Endodermal cell (in vitro differentiated cells): ENCODE measurements around the gene TBC1D4. TPM values are rescaled to one million over a fixed set of nuclear protein-coding genes. Genes with fewer than 3 reads are reported as not detected.

ENCODE experiments used
- DNase-seq: peaks from one replicate; pipeline ENCODE4 v3.0.0-alpha.2; 2017
- H3K27ac ChIP-seq: 2 replicates; pipeline ENCODE4 v1.5.1; 2013; ENCODE audit warnings: mild to moderate bottlenecking, low read depth, low read length, moderate library complexity
- H3K27me3 ChIP-seq: 2 replicates; pipeline ENCODE4 v1.6.1; 2013; ENCODE audit warnings: mild to moderate bottlenecking, low read length, moderate library complexity; ENCODE audit not compliant: insufficient read depth, control insufficient read depth, poor library complexity, severe bottlenecking
- H3K36me3 ChIP-seq: 2 replicates; pipeline ENCODE4 v1.7.0; 2013; ENCODE audit warnings: mild to moderate bottlenecking, low read length, moderate library complexity; ENCODE audit not compliant: control insufficient read depth, insufficient read depth
- H3K4me1 ChIP-seq: one replicate; pipeline ENCODE4 v1.7.0; 2013; ENCODE audit warnings: low read length; ENCODE audit not compliant: control insufficient read depth, insufficient read depth
- H3K4me3 ChIP-seq: 2 replicates; pipeline ENCODE4 v1.5.1; 2013; ENCODE audit warnings: mild to moderate bottlenecking, low read length, moderate library complexity
- H3K9ac ChIP-seq: 2 replicates; pipeline ENCODE4 v1.6.1; 2013; ENCODE audit warnings: mild to moderate bottlenecking, low read length, moderate library complexity; ENCODE audit not compliant: poor library complexity, severe bottlenecking; ENCODE audit errors: extremely low read depth
- H3K9me3 ChIP-seq: 2 replicates; pipeline ENCODE4 v1.6.1; 2013; ENCODE audit warnings: mild to moderate bottlenecking, low read length, moderate library complexity; ENCODE audit not compliant: control insufficient read depth
- H3K27ac Mint-ChIP-seq: 2 replicates; pipeline ENCODE4 v1.8.0; 2020; ENCODE audit warnings: mixed read lengths
- H3K27me3 Mint-ChIP-seq: 2 replicates; pipeline ENCODE4 v1.8.0; 2021; ENCODE audit warnings: mild to moderate bottlenecking, mixed read lengths; ENCODE audit not compliant: insufficient read depth
- H3K36me3 Mint-ChIP-seq: 2 replicates; pipeline ENCODE4 v1.8.0; 2020; ENCODE audit warnings: low read depth, mixed read lengths
- H3K4me1 Mint-ChIP-seq: 2 replicates; pipeline ENCODE4 v1.8.0; 2020; ENCODE audit warnings: mixed read lengths
- H3K4me3 Mint-ChIP-seq: 2 replicates; pipeline ENCODE4 v1.8.0; 2020; ENCODE audit warnings: mild to moderate bottlenecking, moderate library complexity, mixed read lengths
- H3K9me3 Mint-ChIP-seq: 2 replicates; pipeline ENCODE4 v1.8.0; 2020; ENCODE audit warnings: mild to moderate bottlenecking, mixed read lengths
- CTCF ChIP-seq: fragments of 200-600 bp; sonication (generic); conservative IDR thresholded peaks from 2 replicates; pipeline ENCODE4 v1.5.0; 2021; ENCODE audit warnings: antibody characterized with exemption, mild to moderate bottlenecking
- WGBS, 2 experiments: methylation state at CpG; one replicate each; pipeline versions ENCODE4 v1.1.5 to v1.1.7; 2013; ENCODE audit warnings: missing lambda C conversion rate in 2 of 2, mixed read lengths in 1 of 2; ENCODE audit not compliant: insufficient coverage in 1 of 2, insufficient read length in 1 of 2; 5-methylcytosine and 5-hydroxymethylcytosine counted together
- total RNA-seq, 2 donors: library from RNA; stranded (reverse); fragmentation: NEBNext Ultra II Directional in 1 of 2; extraction: Animal tissue kit (Norgen Biotek cat#: 25700) in 1 of 2; gene quantifications; 2 replicates in 1 of 2; 3 replicates in 1 of 2; pipeline ENCODE4 v1.2.1, GENCODE V29; 2021

Gene TBC1D4
- total RNA-seq, 2 donors from 2014 or later = 3.2 to 4.7 TPM

GRCh38 chr13:75405976-75406703 is 75.8 kb downstream of the TBC1D4 start:
- Mint-ChIP-seq H3K4me1 (no peaks in the 10 kb centered on the region), H3K4me3 (no peak overlapping the region), H3K36me3 (no peaks in the 10 kb centered on the region), H3K27ac (no peak overlapping the region), H3K27me3 (no peaks in the 10 kb centered on the region), H3K9me3 (no peaks in the 10 kb centered on the region)
- H3K27ac ChIP-seq = peak overlapping the region; percentile 82
- H3K9ac ChIP-seq = no peak overlapping the region
- H3K9me3 ChIP-seq = no peaks in the 10 kb centered on the region
- TF ChIP-seq CTCF = no peak
- no peaks in the 10 kb centered on the region for H3K27me3 ChIP-seq
- no peaks in the 10 kb centered on the region for H3K36me3 ChIP-seq
- no peak overlapping the region for H3K4me3 ChIP-seq
- no peaks in the 10 kb centered on the region for H3K4me1 ChIP-seq
- DNase-seq = no peak
- WGBS, 2 experiments = 59 to 90% methylated on average over 4 to 6 of the region's 9 CpGs

- H3K9me3 Mint-ChIP-seq = no peaks in the 10 kb centered on the region
- no peak overlapping the region for H3K27ac ChIP-seq
- H3K4me3 ChIP-seq = no peak overlapping the region
- no peak overlapping the region for H3K9ac ChIP-seq
- no peaks in the 10 kb centered on the region for H3K36me3 ChIP-seq
- no peak overlapping the region for H3K4me3 Mint-ChIP-seq
- H3K36me3 Mint-ChIP-seq = no peaks in the 10 kb centered on the region
- no peaks in the 10 kb centered on the region for H3K4me1 ChIP-seq
- no peaks in the 10 kb centered on the region for H3K9me3 ChIP-seq
- no peak for TF ChIP-seq CTCF
- 88% methylated on average over 1 of the region's 1 CpG; no CpG with 5 or more reads in 1 of the 2 experiments for WGBS, 2 experiments
- DNase-seq = no peak
- no peak overlapping the region for H3K27ac Mint-ChIP-seq
- H3K4me1 Mint-ChIP-seq = no peaks in the 10 kb centered on the region
- no peaks in the 10 kb centered on the region for H3K27me3 Mint-ChIP-seq
- no peaks in the 10 kb centered on the region for H3K27me3 ChIP-seq
Observed at GRCh38 chr13:75404726-75405125, 77.2 kb downstream of the TBC1D4 start.

- Histone ChIP-seq H3K27me3 (no peaks in the 10 kb centered on the region), H3K9ac (no peak overlapping the region), H3K36me3 (no peaks in the 10 kb centered on the region), H3K27ac (no peak overlapping the region), H3K9me3 (no peaks in the 10 kb centered on the region), H3K4me1 (no peaks in the 10 kb centered on the region), H3K4me3 (no peak overlapping the region)
- TF ChIP-seq CTCF = no peak
- Mint-ChIP-seq H3K27me3 (no peaks in the 10 kb centered on the region), H3K4me1 (no peaks in the 10 kb centered on the region), H3K36me3 (no peaks in the 10 kb centered on the region), H3K27ac (no peak overlapping the region), H3K4me3 (no peak overlapping the region), H3K9me3 (peaks cover 5% of the 10 kb centered on the region)
- WGBS, 2 experiments = 72 to 80% methylated on average over 2 of the region's 2 CpGs
- DNase-seq = no peak
Observed at GRCh38 chr13:75402787-75403186, 79.2 kb downstream of the TBC1D4 start.
